GM21786 (cell line): ENCODE results near the gene PDE3A.

Experiments used
- ATAC-seq: cut with Tn5 transposase; IDR thresholded peaks from one replicate; pipeline ENCODE4 v1.9.1; 2021; ENCODE audit not compliant: unreplicated experiment

PDE3A gene

DNA sequence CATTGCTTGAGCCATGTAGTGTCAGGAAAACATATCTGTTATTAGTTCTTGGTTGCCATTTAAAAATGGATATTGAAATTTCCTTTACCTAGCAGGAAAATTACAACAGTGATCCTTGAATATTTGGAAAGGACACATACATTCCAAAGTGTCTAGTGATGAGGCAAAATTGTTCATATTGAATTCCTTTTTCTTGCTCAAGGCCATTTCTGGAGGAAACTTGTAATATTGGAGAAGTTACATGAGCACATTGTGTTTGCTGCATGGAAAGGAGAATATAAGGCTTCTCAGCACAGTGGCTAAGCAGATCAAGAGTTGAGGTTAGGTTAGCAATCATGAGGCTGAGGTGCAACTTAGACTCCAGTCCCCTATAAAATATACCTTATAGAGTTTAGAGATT, 121.9 kb downstream of the PDE3A start:
- no peak for ATAC-seq

DNA sequence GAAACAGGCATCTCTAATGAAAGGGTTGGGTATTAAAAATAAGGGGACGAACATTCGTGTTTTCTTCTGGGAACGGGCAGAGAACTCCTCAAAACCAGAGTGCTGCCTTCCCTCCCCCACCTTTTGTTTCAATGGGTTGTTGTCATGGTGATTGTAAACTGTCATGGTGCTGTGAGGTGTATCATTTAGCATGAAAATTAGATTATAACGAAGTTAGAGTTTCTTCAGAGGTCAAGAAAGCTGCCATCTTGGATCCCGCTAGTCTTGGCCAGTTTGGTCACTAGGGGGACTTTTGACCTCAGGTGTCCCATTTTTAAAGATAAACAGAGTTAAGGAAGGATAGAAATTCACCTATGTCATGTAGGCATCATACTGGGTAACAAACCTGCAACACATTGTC, 123.0 kb downstream of the PDE3A start:
- ATAC-seq: no peak

DNA sequence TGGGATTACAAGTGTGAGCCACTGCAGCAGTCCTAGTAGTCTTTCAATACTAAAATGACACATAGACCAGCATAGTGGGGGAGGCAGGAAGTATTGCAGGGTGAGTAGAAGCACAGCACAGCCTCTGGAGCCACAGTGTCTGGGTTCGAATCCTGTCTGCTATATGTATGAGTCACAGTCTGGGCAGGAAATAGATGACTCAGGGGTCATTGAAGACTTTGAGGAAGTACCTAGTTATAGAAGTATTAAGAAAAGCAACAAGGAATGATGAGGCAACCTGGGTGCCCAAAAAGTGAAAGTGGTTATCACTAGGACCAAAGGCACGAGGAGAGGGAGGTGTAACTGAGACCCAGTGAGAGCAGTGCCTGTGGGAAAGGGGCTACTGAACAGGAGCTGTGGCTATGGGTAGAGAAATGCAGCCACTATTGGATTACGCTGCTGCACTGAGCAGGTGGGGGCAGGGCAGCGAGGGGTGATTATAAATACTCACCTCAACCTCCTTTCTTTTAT, 124.0 kb downstream of the PDE3A start:
- ATAC-seq: no peak

DNA sequence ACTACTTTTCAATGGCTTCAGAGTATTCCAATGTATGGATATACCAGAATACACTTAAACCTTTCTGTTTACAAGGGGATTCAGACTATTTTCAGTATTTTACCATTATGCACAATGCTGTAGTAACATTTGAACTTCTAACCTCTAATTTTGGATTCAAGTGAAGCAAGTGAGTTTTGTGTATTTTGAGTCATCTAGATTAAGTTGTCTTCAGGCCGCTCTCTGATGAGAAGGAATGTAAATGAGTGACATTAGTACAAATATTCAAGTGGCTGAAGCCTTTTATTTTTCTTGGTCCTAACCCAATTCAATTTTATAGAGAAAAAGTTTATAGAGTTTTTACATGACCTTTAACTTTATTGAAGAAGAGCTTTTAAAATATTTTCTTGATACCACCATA, 125.6 kb downstream of the PDE3A start:
- no peak for ATAC-seq

- ATAC-seq: no peak
These were observed 126.5 kb downstream of the PDE3A start for GRCh38 chr12:20494851-20495250.

GRCh38 chr12:20495997-20496396, 127.7 kb downstream of the PDE3A start:
- no peak for ATAC-seq

DNA sequence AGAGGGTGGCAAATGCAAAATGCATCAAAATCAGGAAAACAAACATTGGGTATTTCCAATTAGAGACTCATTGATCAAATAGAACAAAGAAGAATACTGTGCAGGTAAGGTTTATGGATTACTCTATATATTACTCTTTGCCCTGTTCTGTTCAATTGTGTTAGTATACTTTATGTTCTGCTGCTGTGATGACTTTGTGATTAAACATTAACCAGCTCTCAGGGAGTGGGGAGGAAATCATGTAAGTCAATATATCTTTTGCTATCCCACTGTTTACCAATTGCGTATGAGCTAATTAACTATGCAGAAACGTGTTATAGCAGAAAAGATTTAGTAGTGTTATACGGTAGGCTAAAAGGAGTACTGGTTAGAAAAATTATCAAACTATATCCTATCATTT, 129.4 kb downstream of the PDE3A start:
- no peak for ATAC-seq

DNA sequence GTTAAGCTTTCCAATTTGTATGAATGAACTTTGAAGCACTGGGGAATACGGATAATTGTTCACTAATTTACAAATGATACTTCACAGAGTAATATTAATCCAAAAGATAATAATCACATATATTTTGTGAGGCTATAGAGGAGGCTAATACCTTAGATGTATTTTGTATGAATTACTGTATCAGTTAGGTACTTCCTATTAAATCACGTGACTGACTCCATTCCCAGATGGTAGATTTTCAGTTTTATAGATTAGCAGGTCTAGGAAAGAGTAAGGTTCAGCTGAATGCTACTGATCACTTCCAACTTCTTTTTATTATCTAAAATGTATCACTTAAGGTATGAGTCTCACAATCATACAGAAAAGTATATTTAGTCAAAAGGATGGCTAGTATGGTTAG, 133.6 kb downstream of the PDE3A start:
- ATAC-seq: no peak

GRCh38 chr12:20503858-20504257, 135.5 kb downstream of the PDE3A start:
- no peak for ATAC-seq

DNA sequence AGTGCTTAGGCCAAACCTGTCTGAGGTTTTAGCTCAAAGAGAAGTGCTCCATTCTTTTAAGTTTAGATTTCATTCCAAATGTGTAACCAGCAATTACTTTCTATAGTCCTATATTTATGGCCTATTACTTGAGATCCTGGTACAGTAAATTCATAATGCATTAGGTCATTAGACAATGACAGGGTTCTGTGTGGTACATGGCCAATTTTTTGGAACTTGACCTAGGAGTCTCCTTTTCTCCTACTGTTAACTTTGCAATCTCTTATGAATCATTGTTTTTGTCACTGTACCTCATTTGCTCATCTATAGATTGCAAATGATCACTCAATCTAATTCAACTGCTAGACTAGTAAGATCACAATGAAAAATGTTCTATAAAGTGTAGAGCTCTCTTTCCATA, 136.7 kb downstream of the PDE3A start:
- ATAC-seq: no peak

- no peak for ATAC-seq
These were observed 138.7 kb downstream of the PDE3A start for GRCh38 chr12:20507056-20507455.

GRCh38 chr12:20507711-20508110, 139.4 kb downstream of the PDE3A start:
- ATAC-seq: no peak

GRCh38 chr12:20508359-20508758, 140.0 kb downstream of the PDE3A start:
- no peak for ATAC-seq

DNA sequence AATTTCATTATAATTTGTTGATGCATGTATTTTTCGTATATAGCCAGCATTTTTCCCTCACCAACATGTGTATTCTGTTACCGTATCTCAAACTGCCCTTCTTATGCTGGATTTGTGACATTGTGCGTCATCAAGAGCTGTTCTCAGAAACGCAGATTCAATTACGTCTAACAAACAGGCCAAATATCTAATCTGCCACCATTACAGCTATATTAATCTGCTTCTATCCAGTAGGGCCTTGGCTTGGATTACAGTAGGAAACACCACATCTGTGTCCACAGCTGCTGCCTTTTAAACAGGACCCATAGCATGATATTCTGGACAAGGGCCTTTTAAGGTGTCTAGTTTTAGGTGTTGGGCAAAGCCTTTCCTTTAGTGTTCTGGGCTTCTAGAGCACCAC, 140.6 kb downstream of the PDE3A start:
- no peak for ATAC-seq

DNA sequence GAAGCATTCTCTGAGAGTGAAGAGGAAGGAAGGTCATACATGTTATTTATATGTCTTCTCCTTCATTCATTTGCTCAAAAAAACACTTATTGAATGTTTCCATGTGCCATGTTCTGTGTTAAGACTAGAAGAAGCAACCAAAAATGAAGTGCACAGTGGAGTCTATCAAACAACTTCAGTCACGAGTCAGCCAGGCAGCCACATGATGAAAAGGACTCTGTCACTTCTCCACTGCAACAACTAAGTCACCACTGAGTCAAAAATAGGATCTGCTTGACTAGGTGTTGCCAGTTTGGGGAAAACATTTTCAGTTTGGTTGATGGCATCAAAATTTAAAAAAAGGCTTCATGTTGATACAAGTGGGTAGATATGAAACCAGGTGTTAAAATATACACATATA, 142.5 kb downstream of the PDE3A start:
- no peak for ATAC-seq

- no peak for ATAC-seq
These were observed 144.9 kb downstream of the PDE3A start for GRCh38 chr12:20513189-20513588.

DNA sequence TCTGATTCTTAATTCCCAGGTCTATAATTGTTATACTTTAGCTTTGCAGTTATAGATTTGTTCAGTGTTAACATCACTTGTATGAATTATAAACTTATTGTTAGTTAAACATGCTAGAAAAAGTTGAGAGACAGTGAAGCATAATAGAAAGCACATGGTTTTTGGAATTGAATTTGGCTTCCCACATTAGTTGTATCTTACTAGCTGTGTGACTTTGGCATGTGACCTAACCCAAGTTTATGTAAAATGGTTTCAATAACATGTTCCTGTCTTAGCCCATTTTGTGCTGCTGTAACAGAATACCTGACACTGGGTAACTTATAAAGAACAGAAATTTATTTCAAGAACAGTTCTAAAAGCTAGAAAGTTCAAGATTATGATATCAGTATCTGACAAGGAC, 146.3 kb downstream of the PDE3A start:
- no peak for ATAC-seq

DNA sequence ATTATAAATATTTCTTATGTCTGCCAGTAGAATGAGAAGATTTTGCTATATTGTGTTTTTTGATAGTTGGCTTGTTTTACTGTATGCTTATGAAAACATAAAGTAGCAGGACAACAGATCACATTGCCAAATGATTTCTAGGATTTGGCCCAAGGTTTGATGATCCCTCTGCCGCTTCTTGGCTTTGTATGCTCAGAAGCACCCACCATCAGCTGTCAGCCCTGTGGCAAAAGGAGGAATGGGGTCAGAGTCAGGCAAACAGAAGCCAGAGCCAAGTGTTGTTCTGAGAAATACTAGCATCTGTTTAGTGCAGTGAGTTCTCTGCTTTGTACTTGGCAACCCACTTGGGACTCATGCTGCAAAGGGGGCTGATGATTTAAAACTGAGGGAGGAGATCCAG, 152.2 kb downstream of the PDE3A start:
- no peak for ATAC-seq

DNA sequence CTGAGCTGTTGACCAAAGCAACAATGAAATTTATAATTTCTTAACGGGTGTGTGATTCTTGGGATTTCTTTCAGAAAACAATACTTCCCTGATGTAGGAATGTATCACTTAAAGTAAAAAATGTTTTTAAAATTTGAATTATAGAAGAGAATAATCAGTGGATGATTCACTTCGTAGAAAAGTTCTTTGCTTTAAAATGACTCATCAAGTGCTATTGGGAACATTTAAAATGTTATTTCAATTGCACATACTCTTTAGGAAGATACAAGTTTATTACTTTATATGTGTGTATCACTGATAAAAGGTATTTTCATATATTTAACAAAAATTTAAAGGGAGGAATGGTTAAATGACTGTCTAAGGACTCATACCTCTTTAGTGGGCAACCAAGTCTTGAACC, 155.3 kb downstream of the PDE3A start:
- ATAC-seq: no peak

DNA sequence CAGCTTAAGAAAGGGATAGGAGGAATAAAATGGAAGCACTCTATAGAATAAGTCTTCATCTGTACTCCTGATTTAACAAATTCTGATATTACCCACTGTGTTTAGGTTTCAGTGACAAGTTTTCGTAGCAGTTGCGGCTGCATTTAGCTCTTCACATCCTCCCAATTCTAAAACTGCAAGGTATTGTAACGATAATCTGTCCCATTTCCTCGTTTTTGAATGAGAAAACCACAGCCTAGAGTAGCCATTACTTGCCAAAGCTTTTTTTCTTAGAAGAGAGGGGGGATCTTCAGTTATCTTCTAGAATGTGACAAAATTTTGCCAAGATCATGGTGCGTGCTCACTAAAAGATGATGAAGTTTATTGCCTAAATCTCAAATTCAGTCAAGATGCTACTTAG, 155.8 kb downstream of the PDE3A start:
- no peak for ATAC-seq

DNA sequence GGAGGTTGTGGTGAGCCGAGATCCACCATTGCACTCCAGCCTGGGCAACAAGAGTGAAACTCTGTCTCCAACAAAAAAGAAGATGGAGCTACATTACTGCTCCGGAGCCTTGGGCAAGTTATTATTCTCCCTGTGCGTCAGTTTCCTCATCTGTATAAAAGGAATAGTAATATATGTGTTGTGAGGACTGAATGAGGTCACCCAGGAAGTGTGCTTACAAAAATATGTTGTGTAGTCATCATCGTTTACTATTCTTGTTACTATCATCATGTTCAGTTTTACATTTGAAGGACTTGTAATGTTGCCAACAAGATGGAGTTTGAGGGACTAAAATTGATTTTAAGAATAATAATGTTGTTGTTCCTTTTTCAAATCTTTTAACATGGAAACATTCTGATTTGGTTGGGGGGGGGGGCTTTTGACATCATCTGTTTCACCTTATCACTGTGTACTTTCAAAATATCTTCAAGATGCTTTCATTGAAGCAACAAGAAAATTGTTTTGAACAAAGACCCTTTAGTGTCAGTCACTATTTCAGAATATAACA, 156.8 kb downstream of the PDE3A start:
- ATAC-seq: no peak

DNA sequence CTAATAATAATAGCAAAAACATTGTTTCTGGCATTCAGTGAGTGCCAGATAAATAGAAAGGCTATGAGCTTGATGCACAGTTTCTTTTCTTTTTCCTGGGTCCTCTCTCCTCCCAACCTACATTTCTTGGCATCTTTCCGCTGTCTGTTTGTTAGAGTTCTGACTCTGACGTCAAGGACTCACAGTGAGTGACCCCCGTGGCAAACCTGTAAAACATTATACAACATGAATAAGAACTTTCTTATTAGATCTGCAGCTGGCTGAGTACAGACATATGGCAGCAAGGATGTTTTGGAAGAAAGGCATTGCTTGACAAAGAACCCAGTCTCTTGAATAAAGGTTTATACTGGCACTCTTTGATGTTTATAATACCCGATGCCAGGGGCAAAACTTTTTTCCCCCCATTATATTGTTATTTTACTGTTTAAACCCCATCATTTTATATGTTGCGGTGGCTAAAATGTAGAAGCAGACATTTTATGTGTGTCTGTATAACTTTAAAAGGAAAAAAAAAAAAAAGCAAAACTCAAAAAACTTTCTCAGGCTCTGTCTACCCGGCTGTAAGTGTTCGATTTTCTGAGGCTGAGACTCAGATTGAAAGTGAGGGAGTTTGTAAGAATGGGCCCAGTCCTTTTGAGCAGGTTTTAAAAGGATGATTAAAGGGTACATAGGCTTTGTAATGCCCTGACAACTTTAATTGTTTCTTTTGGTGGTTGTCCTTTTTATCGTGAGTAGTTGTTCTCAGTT, 159.3 kb downstream of the PDE3A start:
- ATAC-seq: no peak

- ATAC-seq: no peak
These were observed 159.9 kb downstream of the PDE3A start for GRCh38 chr12:20528208-20528607.
